ENCODE data around the gene CACYBP. TPM values are rescaled to one million over a fixed set of nuclear protein-coding genes. Genes with fewer than 3 reads are reported as not detected.

The CACYBP gene, protein sequence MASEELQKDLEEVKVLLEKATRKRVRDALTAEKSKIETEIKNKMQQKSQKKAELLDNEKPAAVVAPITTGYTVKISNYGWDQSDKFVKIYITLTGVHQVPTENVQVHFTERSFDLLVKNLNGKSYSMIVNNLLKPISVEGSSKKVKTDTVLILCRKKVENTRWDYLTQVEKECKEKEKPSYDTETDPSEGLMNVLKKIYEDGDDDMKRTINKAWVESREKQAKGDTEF
- 100 to 1,000 TPM in 2 of 4 donors, 10 to 100 TPM in 2; 52.5 to 261 (median 117) TPM for total RNA-seq

DNA sequence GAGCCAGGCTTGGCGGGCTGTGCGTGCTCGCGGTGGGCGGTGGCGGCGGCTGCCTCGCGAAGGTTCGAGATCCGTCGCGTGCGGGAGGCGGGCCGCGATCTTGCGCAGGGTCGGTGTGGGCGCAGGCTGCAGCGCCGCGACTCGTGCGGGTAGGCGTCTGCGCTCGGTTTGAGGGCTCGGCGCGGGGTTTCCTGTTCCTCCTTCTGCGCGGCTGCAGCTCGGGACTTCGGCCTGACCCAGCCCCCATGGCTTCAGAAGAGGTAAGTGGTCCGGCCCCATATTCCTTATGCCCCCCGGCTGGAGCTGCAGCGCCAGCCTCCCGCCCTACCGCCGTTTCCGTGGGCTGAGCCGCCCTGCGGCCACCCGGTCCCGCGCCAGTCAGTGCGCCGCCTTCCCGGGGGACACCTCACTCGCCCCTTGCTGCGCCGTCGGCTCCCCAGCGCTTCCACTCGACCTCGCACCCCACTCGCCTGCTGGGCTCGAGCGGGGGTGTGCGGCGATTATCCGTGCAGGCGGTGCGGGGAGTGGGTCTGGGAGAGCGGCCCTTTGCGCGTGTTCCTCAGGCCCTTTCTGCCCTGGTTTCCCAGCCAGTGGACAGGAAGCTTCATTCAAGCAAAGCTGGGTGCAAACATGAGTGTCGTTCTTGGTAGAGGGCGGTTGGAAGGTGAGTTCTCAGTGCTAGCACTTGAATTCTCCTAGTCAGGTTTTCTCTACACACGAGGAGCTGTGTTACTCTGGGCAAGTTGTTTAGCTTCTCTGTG, at the start of gene CACYBP:
Gene CACYBP, plus strand, starts transcription at position 12 of the 761 bp plus-strand sequence. Its CDS starts 234 bp downstream, at position 246.
- TF ChIP-seq EP300 (IDR thresholded peaks at IDR 0.05) = no peak
- TF ChIP-seq, protein P1, sequence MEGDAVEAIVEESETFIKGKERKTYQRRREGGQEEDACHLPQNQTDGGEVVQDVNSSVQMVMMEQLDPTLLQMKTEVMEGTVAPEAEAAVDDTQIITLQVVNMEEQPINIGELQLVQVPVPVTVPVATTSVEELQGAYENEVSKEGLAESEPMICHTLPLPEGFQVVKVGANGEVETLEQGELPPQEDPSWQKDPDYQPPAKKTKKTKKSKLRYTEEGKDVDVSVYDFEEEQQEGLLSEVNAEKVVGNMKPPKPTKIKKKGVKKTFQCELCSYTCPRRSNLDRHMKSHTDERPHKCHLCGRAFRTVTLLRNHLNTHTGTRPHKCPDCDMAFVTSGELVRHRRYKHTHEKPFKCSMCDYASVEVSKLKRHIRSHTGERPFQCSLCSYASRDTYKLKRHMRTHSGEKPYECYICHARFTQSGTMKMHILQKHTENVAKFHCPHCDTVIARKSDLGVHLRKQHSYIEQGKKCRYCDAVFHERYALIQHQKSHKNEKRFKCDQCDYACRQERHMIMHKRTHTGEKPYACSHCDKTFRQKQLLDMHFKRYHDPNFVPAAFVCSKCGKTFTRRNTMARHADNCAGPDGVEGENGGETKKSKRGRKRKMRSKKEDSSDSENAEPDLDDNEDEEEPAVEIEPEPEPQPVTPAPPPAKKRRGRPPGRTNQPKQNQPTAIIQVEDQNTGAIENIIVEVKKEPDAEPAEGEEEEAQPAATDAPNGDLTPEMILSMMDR (IDR thresholded peaks at IDR 0.05) = peak in 2 of 4 experiments; percentile 8 to 10
- no peak for TF ChIP-seq POLR2AphosphoS5 (IDR thresholded peaks at IDR 0.05)
- TF ChIP-seq POLR2A (IDR thresholded peaks at IDR 0.05) = peak in 1 of 2 donors; percentile 10
- Histone ChIP-seq H3K4me3 (peak within 1 kb of the TSS; percentile 72 to 97), H3K27ac (peak within 1 kb of the TSS; percentile 93 to 98 (median 96)), H3K27me3 (no peaks in the 10 kb centered on the region), H3K36me3 (peaks cover 0 to 6% of the 10 kb centered on the region in 2 donors), H3K4me1 (peaks cover 0 to 65% (median 0%) of the 10 kb centered on the region in 3 donors), H3K9me3 (no peaks in the 10 kb centered on the region)
- WGBS, 2 donors (ENCODE audit: low coverage in 1 of 2) = 0% methylated on average over 3 to 9 of the region's 71 CpGs
- no peak for ATAC-seq

DNA sequence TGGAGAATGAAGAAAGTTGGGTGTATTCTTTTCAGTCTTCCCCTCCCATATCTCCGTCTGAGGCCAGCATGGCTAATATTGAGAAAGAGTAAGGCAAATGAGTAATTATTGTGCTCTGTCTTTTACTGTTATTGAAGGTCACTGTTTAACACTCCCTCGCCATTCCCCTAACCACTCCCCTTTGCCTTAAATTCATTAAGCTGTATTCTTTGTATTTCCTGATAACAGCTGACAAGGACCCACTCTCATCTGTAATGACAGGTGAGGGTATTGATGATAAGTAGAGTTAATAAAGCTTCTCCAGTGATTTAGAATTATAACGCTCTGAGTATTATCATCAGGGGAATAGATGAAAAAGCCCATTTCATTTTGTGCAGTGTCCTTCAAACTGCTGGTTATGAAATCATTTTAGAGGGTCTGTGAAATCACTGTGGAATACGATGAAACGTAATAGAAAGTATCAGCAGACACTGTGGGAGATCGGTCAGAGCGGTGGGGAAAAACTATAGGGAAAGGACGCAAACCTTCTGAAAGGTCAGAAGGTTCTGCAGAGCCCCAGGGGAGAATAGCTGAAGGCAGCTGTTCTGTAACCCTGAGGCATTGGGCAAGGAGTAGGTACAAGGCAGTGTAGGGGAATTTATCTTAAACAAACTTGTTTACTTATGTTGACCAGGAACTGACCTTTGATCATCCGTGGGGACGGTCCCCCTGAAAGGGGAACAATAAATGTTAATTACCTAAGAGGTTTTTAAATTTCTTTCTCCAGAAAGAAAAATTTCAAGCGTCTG, 46.3 kb upstream of the CACYBP start:
- H3K36me3 ChIP-seq = no peaks in the 10 kb centered on the region
- H3K27ac ChIP-seq = peak overlapping the region in 3 of 4 donors; percentile 39 to 52 (median 46)
- TF ChIP-seq POLR2AphosphoS5 (IDR thresholded peaks at IDR 0.05) (no peak), EP300 (IDR thresholded peaks at IDR 0.05) (no peak), POLR2A (IDR thresholded peaks at IDR 0.05) (no peak)
- TF ChIP-seq, protein P1 (IDR thresholded peaks at IDR 0.05) = no peak
- WGBS, 2 donors (ENCODE audit: low coverage in 1 of 2) = 50 to 59% methylated on average over 6 to 11 of the region's 11 CpGs
- no peak overlapping the region for H3K4me3 ChIP-seq
- H3K4me1 ChIP-seq = peaks cover 4 to 21% (median 11%) of the 10 kb centered on the region in 3 donors
- H3K27me3 ChIP-seq = no peaks in the 10 kb centered on the region
- no peaks in the 10 kb centered on the region for H3K9me3 ChIP-seq
- no peak for ATAC-seq

DNA sequence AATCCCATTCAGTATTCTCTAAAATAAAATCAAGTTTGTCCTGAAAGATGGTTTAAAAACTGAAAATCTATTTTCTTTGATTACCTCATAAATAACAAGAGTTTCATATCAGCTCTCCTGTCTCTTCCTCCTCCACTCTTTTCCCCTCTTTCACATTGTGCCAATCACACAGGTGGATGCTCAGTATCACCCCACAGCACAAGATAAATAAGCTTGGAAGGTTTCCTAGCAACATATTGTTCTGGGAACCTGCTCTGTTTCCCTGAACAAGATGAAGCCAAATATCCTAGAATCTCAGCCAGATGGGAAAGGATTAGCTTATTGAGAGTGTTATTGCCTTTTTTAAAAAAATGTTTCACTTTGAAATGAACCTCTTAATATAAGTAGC, 45.7 kb upstream of the CACYBP start:
- TF ChIP-seq, protein P1 (IDR thresholded peaks at IDR 0.05) = no peak
- no peak for TF ChIP-seq EP300 (IDR thresholded peaks at IDR 0.05)
- TF ChIP-seq POLR2AphosphoS5 (IDR thresholded peaks at IDR 0.05) = no peak
- no peak for TF ChIP-seq POLR2A (IDR thresholded peaks at IDR 0.05)
- no peak for ATAC-seq
- peaks cover 4 to 21% (median 11%) of the 10 kb centered on the region in 3 donors for H3K4me1 ChIP-seq
- H3K9me3 ChIP-seq = no peaks in the 10 kb centered on the region
- peak overlapping the region in 2 of 4 donors; percentile 46 to 52 for H3K27ac ChIP-seq
- no peaks in the 10 kb centered on the region for H3K36me3 ChIP-seq
- no peak overlapping the region for H3K4me3 ChIP-seq
- H3K27me3 ChIP-seq = no peaks in the 10 kb centered on the region

DNA sequence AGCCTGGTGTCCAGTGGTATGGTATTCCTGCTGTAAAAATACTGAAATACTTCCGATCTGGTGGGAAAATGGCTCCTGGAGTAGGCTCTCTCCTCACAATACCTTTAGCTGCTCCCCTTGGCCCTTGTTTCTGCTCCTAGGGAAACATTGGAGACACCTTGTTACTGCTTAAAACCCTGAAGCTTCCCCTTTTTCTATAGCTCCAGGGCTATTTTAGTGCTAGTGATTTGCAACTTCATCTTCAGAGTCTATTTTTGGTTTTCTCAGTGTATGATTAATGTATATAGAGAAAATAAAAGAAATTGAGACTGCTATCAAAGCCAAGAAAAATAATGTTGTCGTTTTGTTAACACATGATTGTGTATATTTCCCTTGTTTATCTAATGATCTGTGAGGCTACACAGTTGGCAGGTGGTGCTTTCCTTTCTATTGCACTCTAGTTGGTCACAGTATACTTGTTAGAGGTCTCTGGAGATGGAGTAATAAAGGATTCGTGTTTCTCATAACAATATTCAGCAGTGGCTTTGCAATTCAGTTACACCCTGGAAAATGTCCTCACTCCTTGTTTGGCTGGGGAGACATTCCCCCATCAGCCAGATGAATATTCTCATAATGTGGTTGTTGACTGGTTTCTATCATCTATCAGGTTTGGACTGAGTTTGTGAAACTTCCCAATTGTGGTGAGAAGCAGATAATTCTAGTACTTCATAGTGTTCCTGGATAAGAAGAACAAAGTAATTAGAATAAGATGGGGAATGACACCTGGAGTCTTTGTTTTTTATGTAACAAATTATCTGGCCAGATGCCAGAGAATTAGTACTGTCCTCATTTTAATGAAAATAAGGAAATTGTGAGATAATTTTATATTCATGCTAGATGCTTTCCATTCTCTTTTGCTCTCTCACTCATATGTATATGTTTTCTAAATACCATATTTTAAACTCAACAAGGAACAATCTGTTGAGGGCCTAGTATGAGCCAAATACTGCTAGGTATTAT, 44.8 kb upstream of the CACYBP start:
- ATAC-seq = peak; percentile 34
- peaks cover 4 to 21% (median 11%) of the 10 kb centered on the region in 3 donors for H3K4me1 ChIP-seq
- H3K36me3 ChIP-seq = no peaks in the 10 kb centered on the region
- H3K27me3 ChIP-seq = no peaks in the 10 kb centered on the region
- H3K9me3 ChIP-seq = no peaks in the 10 kb centered on the region
- TF ChIP-seq, protein P1 (IDR thresholded peaks at IDR 0.05) = no peak
- TF ChIP-seq POLR2A (IDR thresholded peaks at IDR 0.05) = no peak
- TF ChIP-seq EP300 (IDR thresholded peaks at IDR 0.05) = no peak
- no peak for TF ChIP-seq POLR2AphosphoS5 (IDR thresholded peaks at IDR 0.05)
- no peak overlapping the region for H3K4me3 ChIP-seq
- 19 to 31% methylated on average over 3 of the region's 3 CpGs for WGBS, 2 donors (ENCODE audit: low coverage in 1 of 2)
- peak overlapping the region in 3 of 4 donors; percentile 18 to 52 (median 38) for H3K27ac ChIP-seq

Data from gastroesophageal sphincter (tissue), 4 donors.